HG02759 (cell line): Measurements from ENCODE around the gene CUBN.

Experiments
- ATAC-seq: cut with Tn5 transposase; IDR thresholded peaks from one replicate; pipeline ENCODE4 v1.9.1; 2021; ENCODE audit warnings: mild to moderate bottlenecking, moderate library complexity; ENCODE audit not compliant: unreplicated experiment

CUBN gene

DNA sequence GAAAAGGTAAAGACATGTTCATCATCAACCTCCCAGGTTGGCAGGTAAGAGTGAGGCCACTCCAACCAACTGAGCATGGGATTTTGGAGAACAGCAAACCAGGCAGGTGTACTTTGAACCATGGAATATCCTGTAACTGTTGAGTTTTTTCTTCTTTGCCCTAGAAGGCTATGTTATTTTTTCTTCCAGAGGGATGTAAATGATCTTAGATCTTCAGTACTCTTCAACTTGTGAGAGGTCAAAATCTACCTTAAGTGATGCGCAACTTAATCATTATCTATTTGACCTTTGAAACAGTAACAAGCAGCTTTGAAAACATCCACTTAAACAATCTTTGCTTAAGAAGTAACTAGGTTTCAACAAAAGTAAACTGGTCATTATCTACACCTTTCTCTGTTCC, at the start of gene CUBN:
Gene CUBN, minus strand, starts transcription at position 71 of the 400 bp plus-strand sequence. Its CDS starts 46 bp downstream, at position 25.
- no peak for ATAC-seq

- no peak for ATAC-seq
Measured at GRCh38 chr10:17179002-17179401, 49.4 kb upstream of the CUBN start.

DNA sequence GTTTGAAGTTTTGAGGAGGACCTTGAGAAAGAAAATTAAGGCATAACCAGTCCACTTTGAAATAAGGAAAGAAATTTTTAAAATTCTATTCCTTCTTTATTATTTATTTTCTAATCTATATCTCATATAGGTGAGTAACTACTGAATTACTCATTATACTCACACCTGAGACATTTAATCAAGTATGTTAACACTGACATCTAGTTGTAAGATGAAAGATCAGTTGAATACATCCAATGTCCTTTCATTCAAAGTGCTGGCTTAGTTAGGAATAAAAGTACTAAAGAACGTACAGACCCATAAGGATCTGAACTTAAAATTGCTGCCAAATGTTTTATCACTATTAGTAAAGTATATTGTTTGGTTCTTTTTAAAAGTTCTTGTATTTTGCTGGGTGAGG, 48.4 kb upstream of the CUBN start:
- no peak for ATAC-seq

DNA sequence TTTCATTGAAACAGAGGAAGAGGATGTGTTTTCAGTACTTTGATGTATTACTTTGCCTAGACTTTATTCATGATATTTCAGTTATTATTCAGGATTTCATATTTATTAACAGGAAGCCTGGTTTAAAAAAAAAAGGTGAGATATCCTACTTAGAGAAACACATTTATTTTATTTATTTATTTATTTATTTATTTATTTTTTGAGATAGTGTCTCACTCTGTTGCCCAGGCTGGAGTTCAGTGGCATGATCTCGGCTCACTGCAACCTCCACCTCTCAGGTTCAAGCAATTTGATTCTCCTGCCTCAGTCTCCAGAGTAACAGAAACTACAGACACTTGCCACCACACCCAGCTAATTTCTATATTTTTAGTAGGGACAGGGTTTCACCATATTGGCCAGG, 47.4 kb upstream of the CUBN start:
- ATAC-seq = no peak

- no peak for ATAC-seq
Measured at GRCh38 chr10:17176091-17176490, 46.5 kb upstream of the CUBN start.

DNA sequence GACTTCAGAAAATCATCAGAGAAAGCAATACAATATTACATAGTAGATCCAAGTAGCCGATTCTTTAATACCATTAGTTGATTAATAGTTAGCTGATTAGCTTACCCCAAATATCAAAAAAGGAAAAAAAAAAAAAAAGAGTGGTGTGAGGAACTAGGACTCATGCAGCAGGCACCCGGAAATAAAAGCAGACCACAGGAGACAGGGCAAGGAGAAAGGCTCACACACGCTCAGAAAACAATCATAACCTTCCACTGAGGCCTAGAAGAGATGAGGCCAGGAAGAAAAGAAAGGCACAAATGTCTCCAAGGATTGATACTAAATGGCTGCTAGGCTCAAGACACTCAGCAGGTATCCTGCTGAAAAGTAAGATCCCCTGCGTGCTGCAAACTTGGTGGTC, 45.9 kb upstream of the CUBN start:
- no peak for ATAC-seq

- ATAC-seq = no peak
Measured at GRCh38 chr10:17174626-17175025, 45.0 kb upstream of the CUBN start.

GRCh38 chr10:17171141-17171641, 41.6 kb upstream of the CUBN start:
- no peak for ATAC-seq

DNA sequence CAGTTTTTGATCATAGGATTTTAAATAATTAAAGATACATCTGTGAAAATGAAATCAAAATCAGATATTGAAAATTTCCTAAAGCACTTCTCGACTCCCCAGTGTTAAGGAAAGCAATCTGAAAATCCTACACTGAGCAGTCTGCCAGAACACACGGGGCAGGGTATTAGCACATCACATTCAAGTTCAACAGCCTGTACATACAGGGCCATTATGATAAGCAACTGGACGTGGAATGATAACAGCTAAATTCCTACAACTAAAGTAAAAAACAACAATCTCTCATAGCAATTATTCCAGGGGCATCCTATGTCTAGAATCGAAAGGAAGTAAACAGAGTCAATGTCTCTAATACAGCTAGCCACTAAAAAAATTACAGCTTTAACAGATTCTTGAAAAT, 40.2 kb upstream of the CUBN start:
- ATAC-seq = no peak

DNA sequence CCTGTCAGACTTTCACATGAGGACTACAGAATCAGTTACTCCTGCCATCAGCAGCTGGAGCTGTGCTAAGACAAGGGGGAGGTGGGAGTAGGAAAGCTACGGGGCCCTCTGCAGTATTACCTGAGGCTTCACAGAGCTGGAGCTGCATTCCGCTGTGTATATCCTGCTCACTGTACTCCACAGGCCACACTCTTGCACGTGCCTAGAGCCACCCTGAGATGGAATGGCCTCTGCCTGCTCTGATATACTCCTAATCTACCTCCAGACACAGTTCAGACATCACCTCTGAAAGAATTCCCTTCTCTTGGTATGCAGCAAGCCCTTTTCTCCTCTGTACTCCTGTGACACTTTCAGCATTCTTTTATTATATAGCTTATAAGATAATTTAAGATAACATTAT, 37.1 kb upstream of the CUBN start:
- no peak for ATAC-seq

DNA sequence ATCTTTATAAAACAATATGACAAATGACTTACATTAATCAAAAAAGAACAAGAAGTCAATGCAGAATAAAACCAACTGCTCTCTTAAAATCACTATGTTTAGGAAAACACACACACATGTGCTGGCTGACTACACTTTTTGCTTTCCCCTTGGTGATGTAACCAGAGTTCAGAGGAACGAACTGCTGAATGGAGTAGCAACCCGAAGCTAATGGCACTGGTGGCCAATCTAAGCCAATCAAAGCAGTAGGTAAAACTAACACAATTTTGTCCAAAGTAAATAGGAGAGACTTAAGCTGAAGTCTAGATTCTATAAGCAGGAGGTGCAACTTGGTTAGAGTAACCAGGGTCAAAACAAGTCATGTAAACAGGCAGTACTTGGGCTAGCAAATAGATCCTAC, 33.2 kb upstream of the CUBN start:
- ATAC-seq = no peak

DNA sequence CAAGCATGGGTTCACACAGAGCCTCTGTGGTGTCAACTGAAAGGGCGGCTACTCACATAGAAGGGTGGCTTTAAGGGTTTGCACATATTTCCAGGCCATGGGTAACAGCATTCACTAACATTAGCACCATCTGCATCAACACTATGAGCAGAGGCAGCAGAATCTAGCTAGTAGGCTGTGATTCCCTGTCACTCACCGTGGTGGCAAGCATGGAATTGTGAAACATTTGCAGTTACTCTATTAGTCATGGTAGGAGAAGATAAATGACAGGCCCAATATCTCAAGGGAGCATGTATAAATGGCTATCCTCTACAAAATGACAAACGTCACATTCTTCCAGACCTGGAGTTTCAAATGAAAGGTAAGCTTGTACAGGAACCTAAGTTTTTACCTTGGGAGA, 32.2 kb upstream of the CUBN start:
- ATAC-seq = no peak

DNA sequence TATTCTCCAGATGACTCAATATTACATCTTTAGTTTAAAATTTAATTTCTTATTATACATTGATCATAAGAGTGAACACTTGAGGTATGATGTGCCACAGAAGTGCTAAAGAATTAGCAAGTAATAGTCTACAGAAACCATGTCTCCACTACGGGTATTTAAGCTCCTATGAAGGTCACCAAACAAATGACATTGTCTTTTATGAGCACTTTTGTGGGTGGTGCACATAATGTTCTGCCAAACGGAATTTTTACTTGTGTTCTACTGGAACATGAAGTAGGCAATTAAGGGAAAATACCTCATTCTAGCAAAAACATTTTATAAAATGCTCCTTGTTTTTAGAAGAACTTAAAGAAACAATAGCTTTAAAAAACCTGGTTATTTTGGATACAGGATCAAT, 27.4 kb upstream of the CUBN start:
- no peak for ATAC-seq

DNA sequence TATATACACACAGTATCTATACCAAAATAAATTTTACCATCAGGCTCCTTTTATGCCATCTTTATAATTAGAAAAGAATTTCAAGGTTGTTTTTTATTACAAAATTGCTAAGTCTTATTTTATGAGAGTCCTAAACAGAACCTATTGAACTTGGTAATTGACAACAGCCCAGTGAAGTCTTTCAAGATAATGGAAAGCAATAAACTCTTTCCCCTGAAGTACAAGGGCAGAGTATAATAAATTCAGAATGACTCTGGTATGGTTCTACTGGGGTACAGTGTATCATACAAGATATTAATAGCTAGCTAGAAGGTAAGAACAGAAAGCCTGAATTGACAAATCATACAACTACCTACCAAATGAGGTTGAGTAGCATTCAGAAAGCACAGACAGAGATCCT, 26.2 kb upstream of the CUBN start:
- ATAC-seq = no peak

GRCh38 chr10:17154116-17154515, 24.5 kb upstream of the CUBN start:
- ATAC-seq = no peak

GRCh38 chr10:17153321-17153720, 23.7 kb upstream of the CUBN start:
- no peak for ATAC-seq

GRCh38 chr10:17151716-17152115, 22.1 kb upstream of the CUBN start:
- ATAC-seq = no peak

GRCh38 chr10:17147884-17148489, 18.4 kb upstream of the CUBN start:
- ATAC-seq = no peak

DNA sequence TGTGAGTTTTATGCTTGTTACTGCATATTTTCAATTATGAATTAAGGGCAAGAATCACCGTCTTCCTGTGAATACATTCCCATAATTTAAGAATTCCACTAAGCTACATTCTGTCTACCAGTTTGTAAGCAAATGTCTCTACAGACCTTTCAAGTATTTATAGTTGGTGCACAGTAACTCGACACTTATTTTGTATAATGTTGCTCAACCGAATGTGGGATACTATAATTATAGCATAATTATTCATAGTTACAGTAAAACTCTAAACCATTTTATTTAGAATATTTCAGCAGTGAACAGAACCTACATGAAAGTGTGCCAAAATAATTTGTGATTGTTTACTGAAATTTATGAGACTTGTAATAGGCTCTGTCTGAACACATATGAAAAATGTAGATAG, 17.3 kb upstream of the CUBN start:
- ATAC-seq = no peak

- no peak for ATAC-seq
Measured at GRCh38 chr10:17145239-17145638, 15.6 kb upstream of the CUBN start.

DNA sequence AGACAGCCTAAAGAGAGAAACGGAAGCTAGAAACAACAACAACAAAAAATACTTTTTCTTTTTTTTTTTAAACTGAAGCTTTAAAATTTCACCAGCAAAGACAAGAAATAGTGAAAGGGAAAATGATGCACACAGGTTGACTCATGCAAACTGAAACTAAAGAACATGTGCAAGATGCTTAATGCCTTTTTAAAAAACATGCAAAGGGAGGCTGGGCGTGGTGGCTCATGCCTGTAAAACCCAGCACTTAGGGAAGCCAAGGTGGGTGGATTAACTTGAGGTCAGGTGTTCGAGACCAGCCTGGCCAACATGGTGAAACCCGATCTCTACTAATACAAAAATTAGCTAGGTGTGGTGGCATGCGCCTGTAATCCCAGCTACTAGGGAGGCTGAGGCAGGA, 15.1 kb upstream of the CUBN start:
- no peak for ATAC-seq

GRCh38 chr10:17144032-17144431, 14.4 kb upstream of the CUBN start:
- no peak for ATAC-seq

DNA sequence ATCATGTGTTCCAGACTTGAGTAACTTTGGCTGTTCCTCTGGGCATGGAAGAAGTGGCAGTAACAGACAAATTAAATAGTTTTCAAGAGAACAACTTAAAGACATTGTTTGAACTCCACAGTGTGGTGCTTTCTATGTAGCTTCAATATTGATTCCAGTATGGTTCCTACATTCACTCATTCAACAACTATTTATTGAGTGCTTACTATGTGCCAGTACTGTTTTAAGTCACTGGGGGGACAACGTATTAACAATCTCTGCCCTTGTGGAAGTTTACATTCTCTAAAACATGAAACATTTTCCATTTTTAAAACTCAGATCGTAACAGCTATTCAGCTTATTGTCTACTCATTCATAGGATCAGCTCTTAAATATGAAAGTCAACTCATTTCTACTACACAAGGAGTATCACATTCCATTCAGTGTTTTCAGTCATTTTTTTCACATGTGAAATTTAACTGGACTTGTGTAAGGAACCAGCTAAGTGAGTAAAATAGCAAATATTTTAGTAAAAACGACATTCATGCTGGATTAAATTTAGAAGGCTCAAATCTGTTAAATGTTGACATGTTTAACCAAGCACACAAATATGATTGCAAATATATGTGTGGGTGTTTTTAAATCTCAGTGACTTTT, 13.6 kb upstream of the CUBN start:
- no peak for ATAC-seq
